A549 (cell line): ENCODE results near the gene MYO10. TPM values are rescaled to one million over a fixed set of nuclear protein-coding genes. Genes with fewer than 3 reads are reported as not detected.

ENCODE experiments used
- ATAC-seq, 2 experiments: fragments of 200-7000 bp in 1 of 2; fragments of >200 bp in 1 of 2; cut with Nextera tagmentation in 1 of 2; cut with Tn5 transposase in 1 of 2; 3 replicates each; pipeline versions ENCODE4 v1.8.0 to v1.9.1; 2018 to 2020; ENCODE audit warnings: mild to moderate bottlenecking in 1 of 2, moderate library complexity in 1 of 2
- CTCF ChIA-PET: fragments of 300-600 bp; sonication (Branson Sonifier 250); formaldehyde crosslinking; extraction: SDS; loops from one replicate; lab custom pipeline; 2021; ENCODE audit warnings: antibody characterized with exemption, inconsistent platforms; lab: Yijun Ruan, JAX
- POLR2A ChIA-PET: fragments of 350-600 bp; formaldehyde crosslinking; extraction: SDS; loops from one replicate; lab custom pipeline; 2021; ENCODE audit warnings: antibody characterized with exemption, inconsistent platforms; lab: Yijun Ruan, JAX
- DNase-seq, 2 experiments: peaks; one replicate each; pipeline versions ENCODE4 v3.0.0 to v3.0.0-alpha.2; 2011 to 2016; ENCODE audit warnings: low read depth in 1 of 2, low spot score in 1 of 2
- FAIRE-seq: peaks from 2 replicates; lab custom pipeline; 2011; peaks lifted over from hg19 to GRCh38; lab: Jason Lieb, UNC
- H3K27ac ChIP-seq, 2 experiments: fragments of >200 bp; sonication (Bioruptor Twin); formaldehyde crosslinking; 3 replicates each; pipeline ENCODE4 v1.5.1; 2016 to 2017
- H3K4me1 ChIP-seq: fragments of >200 bp; sonication (Bioruptor Twin); formaldehyde crosslinking; 3 replicates; pipeline ENCODE4 v1.6.1; 2016
- H3K4me2 ChIP-seq: fragments of >200 bp; sonication (Bioruptor Twin); formaldehyde crosslinking; 3 replicates; pipeline ENCODE4 v1.6.1; 2016
- H3K4me3 ChIP-seq: fragments of >200 bp; sonication (Bioruptor Twin); formaldehyde crosslinking; 3 replicates; pipeline ENCODE4 v1.5.1; 2016
- H3K9me3 ChIP-seq: fragments of >200 bp; sonication (Bioruptor Twin); formaldehyde crosslinking; 3 replicates; pipeline ENCODE4 v1.6.1; 2016
- BCL3 ChIP-seq: fragments of >200 bp; sonication (Bioruptor Twin); formaldehyde crosslinking; IDR thresholded peaks from 3 replicates; pipeline ENCODE4 v1.6.1; 2016
- BHLHE40 ChIP-seq: IDR thresholded peaks from 2 replicates; pipeline ENCODE4 v1.6.1; 2012; ENCODE audit warnings: low read depth, low read length, inconsistent platforms
- CBX2 ChIP-seq: fragments of 200-600 bp; sonication (generic); IDR thresholded peaks from 2 replicates; pipeline ENCODE4 v1.6.1; 2016; ENCODE audit warnings: low read depth, mild to moderate bottlenecking, borderline replicate concordance
- CEBPB ChIP-seq, 2 experiments: fragments of >200 bp in 1 of 2; sonication (Bioruptor Twin) in 1 of 2; formaldehyde crosslinking in 1 of 2; IDR thresholded peaks; 2 replicates each; pipeline ENCODE4 v1.6.1; 2012 to 2016
- CHD2 ChIP-seq: fragments of 150-350 bp; IDR thresholded peaks from 2 replicates; pipeline ENCODE4 v1.6.1; 2014; ENCODE audit warnings: low read length; ENCODE audit not compliant: partially characterized antibody
- EHF ChIP-seq: fragments of 250-450 bp; sonication (Bioruptor Pico); IDR thresholded peaks from 2 replicates; pipeline ENCODE4 v1.5.0; 2020; ENCODE audit warnings: mild to moderate bottlenecking
- ELK1 ChIP-seq: fragments of 150-350 bp; IDR thresholded peaks from 2 replicates; pipeline ENCODE4 v1.6.1; 2014; ENCODE audit warnings: low read depth, mild to moderate bottlenecking, low read length
- FOSL2 ChIP-seq, 2 experiments: fragments of 450-650 bp in 1 of 2; fragments of >200 bp in 1 of 2; sonication (Bioruptor Twin) in 1 of 2; formaldehyde crosslinking; IDR thresholded peaks; 2 replicates each; pipeline versions ENCODE4 v1.5.0 to v1.6.1; 2016 to 2020; ENCODE audit warnings: mild to moderate bottlenecking in 1 of 2, moderate library complexity in 1 of 2
- FOXS1 ChIP-seq: fragments of 250-450 bp; sonication (Bioruptor Pico); IDR thresholded peaks from 2 replicates; pipeline ENCODE4 v1.5.0; 2020; ENCODE audit warnings: mild to moderate bottlenecking, moderate library complexity
- HOXA7 ChIP-seq: fragments of 250-450 bp; sonication (Bioruptor Pico); IDR thresholded peaks from 2 replicates; pipeline ENCODE4 v1.5.0; 2020; ENCODE audit warnings: mild to moderate bottlenecking, moderate library complexity
- HOXB13 ChIP-seq: fragments of 250-450 bp; sonication (Bioruptor Pico); IDR thresholded peaks from 2 replicates; pipeline ENCODE4 v1.5.0; 2020; ENCODE audit warnings: low read depth, mild to moderate bottlenecking, moderate library complexity
- HOXB5 ChIP-seq: fragments of 250-450 bp; sonication (Bioruptor Pico); IDR thresholded peaks from 2 replicates; pipeline ENCODE4 v1.5.0; 2020; ENCODE audit warnings: mild to moderate bottlenecking, moderate library complexity
- KDM1A ChIP-seq: fragments of 200-600 bp; sonication (generic); IDR thresholded peaks from 2 replicates; pipeline ENCODE4 v1.6.1; 2016; ENCODE audit warnings: low read depth, mild to moderate bottlenecking
- KDM5A ChIP-seq: fragments of 200-600 bp; sonication (generic); IDR thresholded peaks from 2 replicates; pipeline ENCODE4 v1.6.1; 2016; ENCODE audit warnings: antibody characterized with exemption, mild to moderate bottlenecking
- PHF8 ChIP-seq: fragments of 200-600 bp; sonication (generic); IDR thresholded peaks from 2 replicates; pipeline ENCODE4 v1.6.1; 2016; ENCODE audit warnings: low read depth, mild to moderate bottlenecking, antibody characterized with exemption, moderate library complexity, borderline replicate concordance
- POLR2AphosphoS2 ChIP-seq: conservative IDR thresholded peaks from 2 replicates; pipeline ENCODE4 v1.6.1; 2012; ENCODE audit warnings: low read length, improper control_type of control experiment, inconsistent platforms
- SMC3 ChIP-seq: fragments of >200 bp; sonication (Bioruptor Twin); formaldehyde crosslinking; IDR thresholded peaks from 3 replicates; pipeline ENCODE4 v1.6.1; 2018; ENCODE audit warnings: inconsistent platforms
- TP53 ChIP-seq: fragments of 250-450 bp; sonication (Bioruptor Pico); IDR thresholded peaks from 2 replicates; pipeline ENCODE4 v1.5.0; 2021; ENCODE audit warnings: mild to moderate bottlenecking, moderate library complexity
- ZFP36 ChIP-seq: fragments of 450-650 bp; IDR thresholded peaks from 2 replicates; pipeline ENCODE4 v1.6.1; 2014; ENCODE audit warnings: borderline replicate concordance; ENCODE audit not compliant: partially characterized antibody
- ZSCAN20 ChIP-seq: fragments of 250-450 bp; sonication (Bioruptor Pico); IDR thresholded peaks from 2 replicates; pipeline ENCODE4 v1.8.0; 2022; ENCODE audit warnings: mild to moderate bottlenecking, moderate library complexity
- WGBS: methylation state at CpG from one replicate; pipeline ENCODE4 v1.1.6; 2017; ENCODE audit errors: missing lambda C conversion rate; 5-methylcytosine and 5-hydroxymethylcytosine counted together
- polyA plus RNA-seq, 4 experiments: library from polyadenylated mRNA; depleted of rRNA in 3 of 4; stranded (reverse); fragments of >200 nt; fragmentation: RNase III in 1 of 4; extraction: RNeasy Plus Mini Kit Qiagen cat#74134 plus additional on column Dnase treatment in 1 of 4; gene quantifications; 2 replicates in 3 of 4; 3 replicates in 1 of 4; pipeline ENCODE4 v1.2.3, GENCODE V29; 2011 to 2017
- TF ChIP-seq, protein P1 (sequence below): fragments of 250-450 bp; sonication (Bioruptor Pico); IDR thresholded peaks from 2 replicates; pipeline ENCODE4 v1.5.0; 2020; ENCODE audit warnings: low read depth, mild to moderate bottlenecking, moderate library complexity
- TF ChIP-seq, protein P2 (sequence below): fragments of 250-450 bp; sonication (Bioruptor Pico); IDR thresholded peaks from 2 replicates; pipeline ENCODE4 v1.5.0; 2021; ENCODE audit warnings: mild to moderate bottlenecking, moderate library complexity, borderline replicate concordance

MYO10 gene
- polyA plus RNA-seq, 2 of the 4 experiments (the other 2 are of a cell fraction) = 68.0 to 68.5 TPM

- no peak for ATAC-seq
- Histone ChIP-seq H3K27ac (no peak overlapping the region), H3K4me3 (no peak overlapping the region), H3K4me2 (no peak overlapping the region), H3K4me1 (no peaks in the 10 kb centered on the region), H3K9me3 (no peaks in the 10 kb centered on the region)
- no peak for FAIRE-seq
- no peak for DNase-seq
- no peak for TF ChIP-seq ELK1
- TF ChIP-seq BCL3 = no peak
- no peak for TF ChIP-seq KDM1A
- no peak for TF ChIP-seq POLR2AphosphoS2
- TF ChIP-seq ZFP36 = no peak
- TF ChIP-seq FOSL2 (IDR thresholded peaks at IDR 0.05) = no peak
- TF ChIP-seq FOSL2 (CRISPR knock-in tag; IDR thresholded peaks at IDR 0.05) = no peak
- no peak for TF ChIP-seq SMC3
- no peak for TF ChIP-seq CHD2
- no peak for TF ChIP-seq EHF
- TF ChIP-seq BHLHE40 = no peak
- no peak for TF ChIP-seq HOXA7 (CRISPR knock-in tag)
- TF ChIP-seq TP53 (CRISPR knock-in tag) = no peak
- TF ChIP-seq ZSCAN20 (CRISPR knock-in tag) = no peak
- ChIA-PET CTCF (interaction anchor here (0.7 to 1.5 kb wide), 2 partner anchors 9 to 13 kb away, joined by 3 read pairs; no protein-coding TSS in a partner anchor), POLR2A (no interaction called here)
- WGBS = 82% methylated on average over 2 of the region's 2 CpGs
Observed at GRCh38 chr5:16975950-16976624, 40.0 kb upstream of the MYO10 start.

DNA sequence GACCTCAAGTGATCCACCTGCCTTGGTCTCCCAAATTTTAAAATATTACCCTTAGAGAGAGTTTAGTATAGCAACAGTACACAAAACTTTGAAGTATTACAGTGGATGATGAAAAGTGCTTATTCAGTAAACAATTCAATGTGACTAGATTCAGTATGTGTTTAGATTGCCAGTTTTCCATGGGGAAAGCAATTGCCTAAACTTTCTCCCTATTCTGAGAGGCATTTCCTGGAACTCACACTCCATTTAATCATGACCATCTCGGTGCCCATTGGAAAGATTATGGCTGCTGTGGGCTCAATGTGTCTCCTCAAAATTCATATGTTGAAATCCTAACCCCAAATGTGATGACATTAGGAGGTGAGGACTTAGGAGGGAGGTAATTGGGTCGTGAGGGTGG lies 38.9 kb upstream of the MYO10 start:
- POLR2A ChIA-PET = no interaction called here
- Histone ChIP-seq H3K27ac (no peak overlapping the region), H3K4me1 (no peaks in the 10 kb centered on the region), H3K9me3 (no peaks in the 10 kb centered on the region), H3K4me3 (no peak overlapping the region), H3K4me2 (no peak overlapping the region)
- no peak for DNase-seq
- no peak for ATAC-seq
- no peak for TF ChIP-seq KDM1A
- no peak for TF ChIP-seq FOXS1 (CRISPR knock-in tag)
- no peak for TF ChIP-seq PHF8
- no peak for TF ChIP-seq CEBPB (IDR thresholded peaks at IDR 0.05)
- no peak for TF ChIP-seq KDM5A
- TF ChIP-seq CBX2 = no peak
- TF ChIP-seq HOXB5 = no peak
- TF ChIP-seq, protein P1, sequence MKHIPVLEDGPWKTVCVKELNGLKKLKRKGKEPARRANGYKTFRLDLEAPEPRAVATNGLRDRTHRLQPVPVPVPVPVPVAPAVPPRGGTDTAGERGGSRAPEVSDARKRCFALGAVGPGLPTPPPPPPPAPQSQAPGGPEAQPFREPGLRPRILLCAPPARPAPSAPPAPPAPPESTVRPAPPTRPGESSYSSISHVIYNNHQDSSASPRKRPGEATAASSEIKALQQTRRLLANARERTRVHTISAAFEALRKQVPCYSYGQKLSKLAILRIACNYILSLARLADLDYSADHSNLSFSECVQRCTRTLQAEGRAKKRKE (CRISPR knock-in tag) = no peak
- TF ChIP-seq HOXB13 (CRISPR knock-in tag) = no peak
- TF ChIP-seq, protein P2, sequence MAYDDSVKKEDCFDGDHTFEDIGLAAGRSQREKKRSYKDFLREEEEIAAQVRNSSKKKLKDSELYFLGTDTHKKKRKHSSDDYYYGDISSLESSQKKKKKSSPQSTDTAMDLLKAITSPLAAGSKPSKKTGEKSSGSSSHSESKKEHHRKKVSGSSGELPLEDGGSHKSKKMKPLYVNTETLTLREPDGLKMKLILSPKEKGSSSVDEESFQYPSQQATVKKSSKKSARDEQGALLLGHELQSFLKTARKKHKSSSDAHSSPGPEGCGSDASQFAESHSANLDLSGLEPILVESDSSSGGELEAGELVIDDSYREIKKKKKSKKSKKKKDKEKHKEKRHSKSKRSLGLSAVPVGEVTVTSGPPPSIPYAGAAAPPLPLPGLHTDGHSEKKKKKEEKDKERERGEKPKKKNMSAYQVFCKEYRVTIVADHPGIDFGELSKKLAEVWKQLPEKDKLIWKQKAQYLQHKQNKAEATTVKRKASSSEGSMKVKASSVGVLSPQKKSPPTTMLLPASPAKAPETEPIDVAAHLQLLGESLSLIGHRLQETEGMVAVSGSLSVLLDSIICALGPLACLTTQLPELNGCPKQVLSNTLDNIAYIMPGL (CRISPR knock-in tag) = no peak
- no peak for FAIRE-seq
- CTCF ChIA-PET = interaction anchor here (0.6 kb wide), 1 partner anchor 141 kb away, joined by 3 read pairs; no protein-coding TSS in a partner anchor
- WGBS = 48% methylated on average over 2 of the region's 2 CpGs
